D721Med (cell line): ENCODE results near the gene MIPOL1.

Source experiments
- DNase-seq: peaks from one replicate; pipeline ENCODE4 v3.0.0; 2011; ENCODE audit warnings: low spot score; ENCODE audit not compliant: insufficient read length
- FAIRE-seq: peaks from 2 replicates; lab custom pipeline; 2011; peaks lifted over from hg19 to GRCh38; lab: Jason Lieb, UNC
- TF ChIP-seq, protein P1 (sequence below): IDR thresholded peaks from 2 replicates; pipeline ENCODE4 v1.5.1; 2012; ENCODE audit warnings: mild to moderate bottlenecking, control low read depth; ENCODE audit not compliant: insufficient read depth; ENCODE audit errors: missing control alignments

MIPOL1 gene

GRCh38 chr14:37597914-37598746, 400.4 kb downstream of the MIPOL1 start:
- no peak for FAIRE-seq
- TF ChIP-seq, protein P1, sequence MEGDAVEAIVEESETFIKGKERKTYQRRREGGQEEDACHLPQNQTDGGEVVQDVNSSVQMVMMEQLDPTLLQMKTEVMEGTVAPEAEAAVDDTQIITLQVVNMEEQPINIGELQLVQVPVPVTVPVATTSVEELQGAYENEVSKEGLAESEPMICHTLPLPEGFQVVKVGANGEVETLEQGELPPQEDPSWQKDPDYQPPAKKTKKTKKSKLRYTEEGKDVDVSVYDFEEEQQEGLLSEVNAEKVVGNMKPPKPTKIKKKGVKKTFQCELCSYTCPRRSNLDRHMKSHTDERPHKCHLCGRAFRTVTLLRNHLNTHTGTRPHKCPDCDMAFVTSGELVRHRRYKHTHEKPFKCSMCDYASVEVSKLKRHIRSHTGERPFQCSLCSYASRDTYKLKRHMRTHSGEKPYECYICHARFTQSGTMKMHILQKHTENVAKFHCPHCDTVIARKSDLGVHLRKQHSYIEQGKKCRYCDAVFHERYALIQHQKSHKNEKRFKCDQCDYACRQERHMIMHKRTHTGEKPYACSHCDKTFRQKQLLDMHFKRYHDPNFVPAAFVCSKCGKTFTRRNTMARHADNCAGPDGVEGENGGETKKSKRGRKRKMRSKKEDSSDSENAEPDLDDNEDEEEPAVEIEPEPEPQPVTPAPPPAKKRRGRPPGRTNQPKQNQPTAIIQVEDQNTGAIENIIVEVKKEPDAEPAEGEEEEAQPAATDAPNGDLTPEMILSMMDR, result no peak
- no peak for DNase-seq

- TF ChIP-seq, protein P1, result no peak
- no peak for FAIRE-seq
- no peak for DNase-seq
These were observed 401.2 kb downstream of the MIPOL1 start for GRCh38 chr14:37598747-37599506.

- FAIRE-seq (no peak), DNase-seq (no peak)
- TF ChIP-seq, protein P1, result no peak
These were observed 402.0 kb downstream of the MIPOL1 start for GRCh38 chr14:37599507-37600368.

DNA sequence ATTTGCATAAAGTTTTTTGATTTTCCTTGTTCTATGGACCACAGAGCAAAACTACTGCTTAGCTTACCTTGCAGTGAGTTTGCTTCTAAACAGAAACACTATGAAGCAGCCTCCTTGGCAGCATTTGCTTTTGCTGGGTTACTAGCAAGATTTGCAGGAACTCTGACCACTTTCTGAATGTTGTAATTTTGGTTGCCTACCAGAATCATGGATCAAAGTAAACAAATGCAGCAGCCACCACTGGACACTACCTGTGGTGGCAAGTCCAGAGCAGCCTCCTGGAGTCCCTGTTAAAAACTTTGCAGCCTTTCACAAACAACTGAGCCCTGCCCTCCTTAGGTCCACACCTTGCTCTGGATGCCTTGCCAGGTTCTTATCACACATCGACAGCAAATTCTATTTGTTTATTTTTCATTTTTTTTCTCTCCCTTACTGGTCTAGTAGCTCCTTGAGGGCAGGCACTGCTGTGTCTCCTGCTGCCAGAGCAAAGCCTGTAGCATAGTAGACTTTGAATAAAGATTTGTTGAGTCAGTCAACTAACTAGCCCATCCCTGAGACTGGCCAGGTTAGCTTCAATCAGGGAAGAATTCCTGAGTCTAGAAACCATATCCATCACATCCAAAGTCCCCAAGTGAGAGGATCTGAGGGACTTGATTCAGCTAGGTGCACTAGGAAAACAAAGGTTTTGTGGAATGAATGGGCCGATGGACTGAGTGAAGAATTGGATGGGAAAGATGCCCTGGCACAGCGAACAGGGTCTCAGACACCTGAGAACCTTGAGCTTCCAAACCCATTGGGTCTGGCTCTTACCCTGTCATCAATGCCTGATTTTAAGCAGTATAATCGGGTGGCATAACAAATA, 403.4 kb downstream of the MIPOL1 start:
- TF ChIP-seq, protein P1, result no peak
- FAIRE-seq (no peak), DNase-seq (no peak)

DNA sequence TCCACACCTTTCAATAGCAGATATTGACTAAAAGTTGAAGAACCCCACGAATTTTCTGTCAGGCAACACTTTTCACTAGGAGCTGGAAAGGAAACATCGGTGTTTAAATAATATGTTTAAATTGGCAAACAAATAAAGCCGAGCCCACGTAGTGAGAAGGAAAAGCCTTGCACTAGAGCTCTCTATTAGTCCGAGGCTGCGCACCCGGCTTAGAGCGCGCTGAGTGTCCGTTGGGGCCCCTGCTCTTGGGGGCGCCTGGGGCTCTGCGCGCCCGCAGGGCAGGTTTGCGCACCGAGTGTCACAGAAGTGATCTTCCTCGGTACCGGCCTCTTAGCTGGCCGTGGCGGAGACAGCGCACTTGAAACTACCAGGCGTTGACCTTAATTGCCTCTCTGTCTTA, 404.1 kb downstream of the MIPOL1 start:
- no peak for FAIRE-seq
- DNase-seq, result no peak
- TF ChIP-seq, protein P1, result no peak
